ENCODE measurements around the gene MAP3K4.
"Not testable (repeated sequence)": the region's sequence is repeated elsewhere in the genome, so short reads cannot be mapped to it uniquely, and the experiment has no call there.

Gene MAP3K4

DNA sequence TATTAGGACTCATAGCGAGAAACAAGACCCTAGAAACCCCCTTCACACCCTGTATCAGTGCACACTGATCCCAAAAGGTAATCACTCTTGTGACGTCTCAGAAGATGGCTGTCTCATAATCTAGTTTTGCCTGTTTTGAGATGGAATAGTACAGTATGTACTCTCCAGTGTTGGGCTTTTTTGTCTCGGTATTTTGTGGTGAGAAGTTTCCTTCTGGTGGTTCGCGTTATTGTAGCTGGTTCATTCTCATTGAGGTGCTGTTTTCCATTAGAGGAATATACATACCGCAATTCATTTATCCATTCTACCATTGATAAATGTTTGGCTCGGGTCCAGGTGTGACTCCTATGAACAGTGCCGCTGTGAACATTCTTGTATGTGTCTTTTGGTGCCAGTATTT lies 27.9 kb upstream of the MAP3K4 start:
- no peak overlapping the region for H3K4me3 Mint-ChIP-seq
- H3K4me1 Mint-ChIP-seq (ENCODE audit: low read depth), result no peaks in the 10 kb centered on the region
- H3K36me3 Mint-ChIP-seq (ENCODE audit: low read depth), result no peaks in the 10 kb centered on the region
- no peak overlapping the region for H3K27ac Mint-ChIP-seq
- H3K27me3 Mint-ChIP-seq, result peaks cover 19% of the 10 kb centered on the region
- DNase-seq, result no peak
- H3K9me3 Mint-ChIP-seq, result no peaks in the 10 kb centered on the region

DNA sequence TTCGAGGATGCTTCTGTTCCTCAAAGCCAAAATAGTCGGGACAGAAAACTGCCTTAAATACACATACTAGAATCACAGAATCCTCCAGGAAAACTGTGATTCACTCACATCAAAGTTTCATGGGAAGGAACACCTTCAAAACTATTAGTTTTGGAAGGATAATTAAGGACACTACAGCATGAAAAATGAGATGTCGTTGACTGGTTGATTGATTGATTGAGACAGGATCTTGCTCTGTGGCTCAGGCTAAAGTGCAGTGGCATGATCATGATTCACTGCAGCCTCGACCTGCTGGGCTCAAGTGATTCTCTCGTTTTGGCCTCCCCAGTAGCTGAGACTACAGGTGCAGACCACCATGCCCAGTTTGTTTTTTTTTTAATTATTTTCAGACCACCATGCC lies 25.7 kb upstream of the MAP3K4 start:
- H3K27ac Mint-ChIP-seq, result no peak overlapping the region
- no peak overlapping the region for H3K4me3 Mint-ChIP-seq
- no peaks in the 10 kb centered on the region for H3K4me1 Mint-ChIP-seq (ENCODE audit: low read depth)
- no peaks in the 10 kb centered on the region for H3K9me3 Mint-ChIP-seq
- no peak for DNase-seq
- no peaks in the 10 kb centered on the region for H3K36me3 Mint-ChIP-seq (ENCODE audit: low read depth)
- H3K27me3 Mint-ChIP-seq, result peaks cover 26% of the 10 kb centered on the region

DNA sequence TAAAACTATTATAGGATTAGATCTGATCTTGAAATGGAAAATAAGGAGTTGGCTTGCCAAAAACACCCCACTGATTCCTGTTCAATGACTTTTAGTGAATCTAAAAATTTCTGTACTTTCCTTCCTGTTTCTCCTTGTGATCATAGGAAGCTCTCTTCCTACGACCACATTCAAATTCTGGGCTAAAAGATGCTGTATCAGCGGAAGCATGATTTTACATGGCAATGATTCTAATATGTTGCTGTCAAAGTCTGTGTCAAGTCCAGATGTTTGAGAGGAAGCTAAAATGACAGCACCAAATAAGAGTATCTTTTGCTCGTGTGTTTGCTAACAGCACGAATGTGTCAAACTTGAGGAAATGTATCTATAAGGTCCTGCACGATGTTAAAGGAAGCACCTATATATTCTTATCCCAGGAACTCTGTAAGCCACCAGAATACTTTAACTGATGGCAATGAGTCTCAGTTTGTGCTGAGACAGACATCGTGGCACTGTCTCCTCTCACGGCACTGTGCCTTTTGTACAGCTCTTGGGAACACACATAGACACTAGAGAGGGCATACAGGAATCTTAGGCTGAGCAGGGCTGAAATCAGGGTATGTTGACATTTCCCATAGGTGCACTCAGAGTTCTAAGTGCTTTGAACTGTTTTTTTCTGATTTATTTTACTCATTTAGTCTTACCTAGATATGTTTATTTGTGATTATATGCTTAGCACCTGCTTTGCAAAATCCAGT lies 24.9 kb upstream of the MAP3K4 start:
- H3K27ac Mint-ChIP-seq, result no peak overlapping the region
- H3K9me3 Mint-ChIP-seq, result no peaks in the 10 kb centered on the region
- H3K36me3 Mint-ChIP-seq (ENCODE audit: low read depth), result no peaks in the 10 kb centered on the region
- H3K4me3 Mint-ChIP-seq, result no peak overlapping the region
- DNase-seq, result no peak
- H3K4me1 Mint-ChIP-seq (ENCODE audit: low read depth), result no peaks in the 10 kb centered on the region
- peaks cover 31% of the 10 kb centered on the region for H3K27me3 Mint-ChIP-seq

DNA sequence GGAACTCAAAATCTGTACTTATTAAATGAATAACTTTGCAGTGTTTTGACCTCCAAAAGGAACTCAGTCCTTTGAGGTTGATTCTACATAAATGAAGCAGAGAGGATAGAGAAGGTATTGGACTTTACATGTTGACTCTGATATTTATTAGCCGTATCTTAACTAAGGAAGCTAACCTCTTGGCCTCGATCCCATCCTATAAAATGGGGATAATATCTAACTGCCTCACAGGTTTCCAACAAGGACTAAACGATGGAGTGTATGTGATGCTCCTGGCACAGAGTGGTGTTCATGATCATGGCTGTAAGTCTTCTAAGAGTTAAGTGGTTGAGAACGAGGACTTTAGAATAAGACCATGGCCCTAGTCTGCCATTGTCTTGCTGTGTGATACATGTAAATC lies 24.2 kb upstream of the MAP3K4 start:
- Mint-ChIP-seq H3K27ac (no peak overlapping the region), H3K9me3 (no peaks in the 10 kb centered on the region), H3K4me1 (ENCODE audit: low read depth) (no peaks in the 10 kb centered on the region), H3K27me3 (peaks cover 31% of the 10 kb centered on the region), H3K36me3 (ENCODE audit: low read depth) (no peaks in the 10 kb centered on the region), H3K4me3 (no peak overlapping the region)
- no peak for DNase-seq

DNA sequence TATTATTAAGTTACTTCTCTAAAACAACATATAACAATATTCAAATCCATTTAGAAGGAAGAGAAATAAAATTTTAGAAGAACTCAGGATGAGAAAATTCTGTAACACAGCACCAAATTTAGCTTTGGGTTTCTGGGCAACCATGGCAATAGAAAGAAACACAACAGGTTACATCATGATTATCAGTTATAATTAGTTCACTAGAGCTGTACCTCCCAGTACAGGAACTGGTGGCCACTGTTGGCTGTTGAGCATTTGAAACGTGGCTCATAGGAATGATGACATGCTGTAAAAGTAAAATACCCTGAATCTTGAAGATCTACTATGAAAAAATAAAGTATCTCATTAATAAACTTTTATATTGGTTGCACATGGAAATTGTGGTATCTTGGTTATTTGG lies 23.7 kb upstream of the MAP3K4 start:
- DNase-seq, result no peak
- H3K36me3 Mint-ChIP-seq (ENCODE audit: low read depth), result no peaks in the 10 kb centered on the region
- no peaks in the 10 kb centered on the region for H3K4me1 Mint-ChIP-seq (ENCODE audit: low read depth)
- H3K27ac Mint-ChIP-seq, result no peak overlapping the region
- peaks cover 31% of the 10 kb centered on the region for H3K27me3 Mint-ChIP-seq
- no peaks in the 10 kb centered on the region for H3K9me3 Mint-ChIP-seq
- no peak overlapping the region for H3K4me3 Mint-ChIP-seq

DNA sequence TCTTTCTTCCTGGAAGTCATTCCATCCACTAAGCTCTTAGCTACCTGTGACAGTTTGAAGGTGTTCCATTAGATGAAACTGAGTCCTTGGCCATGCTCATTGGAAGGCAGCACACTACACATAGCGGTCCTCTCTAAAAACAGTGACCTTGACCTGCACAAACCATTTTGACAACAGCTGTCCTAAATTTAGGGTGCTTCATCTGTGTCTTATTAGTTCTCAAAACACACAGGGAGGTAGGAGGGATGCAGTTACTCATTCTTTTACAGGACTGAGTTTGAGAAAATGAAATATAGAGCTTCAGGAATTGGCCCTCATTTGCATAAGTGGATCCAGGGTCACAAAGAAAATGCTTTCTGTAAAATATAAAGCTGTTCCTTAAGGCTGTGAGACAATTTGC lies 20.4 kb upstream of the MAP3K4 start:
- Mint-ChIP-seq H3K9me3 (no peaks in the 10 kb centered on the region), H3K4me3 (no peak overlapping the region), H3K27me3 (peaks cover 26% of the 10 kb centered on the region), H3K27ac (no peak overlapping the region), H3K4me1 (ENCODE audit: low read depth) (no peaks in the 10 kb centered on the region), H3K36me3 (ENCODE audit: low read depth) (no peaks in the 10 kb centered on the region)
- no peak for DNase-seq

DNA sequence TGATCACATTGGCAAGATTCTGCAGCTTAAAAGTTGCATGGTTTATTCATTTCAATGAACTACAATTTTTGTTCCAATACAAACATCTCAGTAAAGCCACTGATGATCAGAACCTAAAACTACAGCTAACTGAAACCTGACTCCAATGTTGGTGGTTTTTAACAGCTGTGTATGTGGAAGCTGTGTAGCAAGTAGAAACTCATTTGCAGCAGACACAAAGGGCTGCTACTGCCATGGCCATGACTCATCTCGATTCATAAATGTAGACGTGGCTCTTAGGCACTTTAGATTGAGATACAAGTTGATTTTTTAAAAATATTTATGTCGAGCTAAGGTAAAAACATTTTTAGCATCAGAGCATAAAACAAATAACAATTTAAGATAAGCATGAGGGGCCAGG lies 19.5 kb upstream of the MAP3K4 start:
- Mint-ChIP-seq H3K36me3 (ENCODE audit: low read depth) (no peaks in the 10 kb centered on the region), H3K27me3 (peaks cover 26% of the 10 kb centered on the region), H3K27ac (no peak overlapping the region), H3K4me1 (ENCODE audit: low read depth) (no peaks in the 10 kb centered on the region), H3K9me3 (no peaks in the 10 kb centered on the region), H3K4me3 (no peak overlapping the region)
- no peak for DNase-seq

DNA sequence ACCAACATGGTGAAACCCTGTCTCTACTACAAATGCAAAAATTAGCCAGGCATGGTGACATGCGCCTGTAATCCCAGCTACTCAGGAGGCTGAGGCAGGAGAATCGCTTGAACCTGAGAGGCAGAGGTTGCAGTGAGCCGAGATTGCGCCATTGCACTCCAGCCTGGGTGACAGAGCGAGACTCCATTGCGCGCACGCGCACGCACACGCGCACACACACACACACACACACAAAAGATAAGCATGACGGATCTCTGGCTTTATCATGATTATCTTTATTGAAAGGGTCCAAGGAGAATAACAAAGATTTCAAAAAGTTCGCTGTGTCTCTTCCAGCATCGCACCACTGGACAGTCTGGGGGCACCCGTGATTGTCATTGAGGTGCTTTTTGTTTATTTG lies 19.0 kb upstream of the MAP3K4 start:
- peaks cover 21% of the 10 kb centered on the region for H3K27me3 Mint-ChIP-seq
- DNase-seq; H3K4me3 Mint-ChIP-seq; H3K27ac Mint-ChIP-seq; H3K4me1 Mint-ChIP-seq (ENCODE audit: low read depth); H3K36me3 Mint-ChIP-seq (ENCODE audit: low read depth); H3K9me3 Mint-ChIP-seq: not testable (repeated sequence)

DNA sequence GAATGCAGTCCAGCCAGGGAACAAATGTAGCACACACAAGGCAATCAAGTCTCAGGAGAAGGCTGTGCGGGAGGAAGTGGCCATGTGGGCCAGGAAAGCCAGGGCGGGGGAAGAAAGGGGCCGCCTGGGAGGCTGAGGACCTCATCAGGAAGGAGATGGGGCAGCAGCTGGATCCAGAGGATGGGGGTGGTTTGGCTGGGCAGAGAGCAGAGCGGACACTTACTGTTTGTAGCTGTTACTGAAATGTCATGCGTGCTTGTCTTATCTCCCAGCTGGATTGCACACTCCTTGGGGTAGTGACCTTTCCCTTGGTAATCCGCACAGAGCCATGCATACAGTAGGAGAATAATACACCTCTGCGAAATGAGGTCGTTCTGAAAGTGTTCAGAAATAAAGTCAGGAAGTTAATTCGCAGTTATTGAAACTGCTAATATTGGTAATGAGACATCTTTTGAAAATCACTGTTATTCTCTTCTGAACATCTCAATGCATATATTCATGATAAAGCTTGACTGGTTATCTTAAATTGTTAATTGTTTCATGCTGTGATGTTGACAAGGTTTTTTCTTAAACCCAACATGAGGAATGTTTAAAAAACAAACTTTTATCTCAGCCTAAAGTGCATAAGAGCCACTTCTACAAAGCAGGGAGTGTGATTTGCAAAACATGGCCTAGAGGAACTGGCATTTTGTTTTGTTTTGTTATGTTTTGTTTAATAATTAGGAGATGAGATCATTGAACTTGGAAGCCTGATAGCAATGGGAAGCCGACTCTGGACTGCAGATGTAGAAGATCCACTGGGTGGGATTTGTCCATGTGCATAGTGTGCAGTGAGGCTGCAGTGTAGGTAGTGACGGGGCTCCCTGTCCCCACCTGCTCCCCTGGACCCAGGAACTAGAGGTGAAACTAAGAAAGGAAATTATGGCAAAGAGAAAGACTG lies 18.0 kb upstream of the MAP3K4 start:
- H3K36me3 Mint-ChIP-seq (ENCODE audit: low read depth), result no peaks in the 10 kb centered on the region
- no peaks in the 10 kb centered on the region for H3K9me3 Mint-ChIP-seq

DNA sequence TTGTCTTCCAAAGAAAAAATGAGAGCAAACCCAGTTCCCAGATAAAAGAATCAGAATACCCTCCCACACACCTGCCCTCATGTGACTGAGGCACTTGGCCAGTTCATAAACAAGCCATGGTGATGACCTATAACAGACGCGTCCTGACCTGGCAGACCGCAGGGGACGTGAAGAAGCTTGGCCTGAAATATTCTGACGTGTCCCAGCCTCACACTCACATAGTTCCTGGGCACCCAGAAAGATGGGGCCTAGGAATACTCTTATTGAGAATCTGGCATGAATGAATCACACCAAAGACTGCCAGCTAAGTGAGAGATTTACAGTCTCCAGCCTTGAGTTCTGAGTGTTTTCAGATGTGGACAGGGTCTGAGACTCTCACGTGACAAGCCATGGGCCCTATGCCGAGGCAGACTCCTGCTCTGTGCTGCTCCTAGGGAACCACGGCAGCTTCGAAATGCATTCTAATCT lies 17.2 kb upstream of the MAP3K4 start:
- no peaks in the 10 kb centered on the region for H3K9me3 Mint-ChIP-seq
- H3K4me1 Mint-ChIP-seq (ENCODE audit: low read depth), result no peaks in the 10 kb centered on the region
- no peak overlapping the region for H3K4me3 Mint-ChIP-seq
- no peak for DNase-seq
- no peak overlapping the region for H3K27ac Mint-ChIP-seq
- peaks cover 25% of the 10 kb centered on the region for H3K27me3 Mint-ChIP-seq
- no peaks in the 10 kb centered on the region for H3K36me3 Mint-ChIP-seq (ENCODE audit: low read depth)

More for the DNA sequence above, 18.0 kb upstream of the MAP3K4 start:
- no peak overlapping the region for H3K4me3 Mint-ChIP-seq
- H3K27ac Mint-ChIP-seq, result no peak overlapping the region
- DNase-seq, result no peak
- no peaks in the 10 kb centered on the region for H3K4me1 Mint-ChIP-seq (ENCODE audit: low read depth)
- peaks cover 23% of the 10 kb centered on the region for H3K27me3 Mint-ChIP-seq

DNA sequence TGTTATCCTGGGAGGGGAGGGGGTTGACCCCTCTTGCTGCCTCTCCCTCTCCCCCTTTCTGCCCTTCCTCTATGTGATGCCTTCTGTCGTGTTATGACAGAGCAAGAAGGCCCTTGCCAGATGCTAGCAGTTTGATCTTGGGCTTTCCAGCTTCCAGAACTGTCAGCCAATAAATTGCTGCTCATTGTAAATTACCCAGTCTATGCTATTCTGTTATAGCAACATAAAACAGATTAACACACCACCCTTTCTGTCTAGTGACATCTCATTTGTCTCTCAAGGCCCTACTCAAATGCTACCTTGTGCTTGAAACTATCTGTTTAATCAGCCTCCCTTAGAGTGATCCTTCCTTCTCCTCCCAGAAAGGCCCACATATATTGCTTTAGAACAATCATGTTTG lies 16.4 kb upstream of the MAP3K4 start:
- Mint-ChIP-seq H3K36me3 (ENCODE audit: low read depth) (no peaks in the 10 kb centered on the region), H3K27me3 (peaks cover 21% of the 10 kb centered on the region), H3K9me3 (no peaks in the 10 kb centered on the region), H3K4me1 (ENCODE audit: low read depth) (no peaks in the 10 kb centered on the region), H3K4me3 (no peak overlapping the region), H3K27ac (no peak overlapping the region)
- DNase-seq, result no peak

DNA sequence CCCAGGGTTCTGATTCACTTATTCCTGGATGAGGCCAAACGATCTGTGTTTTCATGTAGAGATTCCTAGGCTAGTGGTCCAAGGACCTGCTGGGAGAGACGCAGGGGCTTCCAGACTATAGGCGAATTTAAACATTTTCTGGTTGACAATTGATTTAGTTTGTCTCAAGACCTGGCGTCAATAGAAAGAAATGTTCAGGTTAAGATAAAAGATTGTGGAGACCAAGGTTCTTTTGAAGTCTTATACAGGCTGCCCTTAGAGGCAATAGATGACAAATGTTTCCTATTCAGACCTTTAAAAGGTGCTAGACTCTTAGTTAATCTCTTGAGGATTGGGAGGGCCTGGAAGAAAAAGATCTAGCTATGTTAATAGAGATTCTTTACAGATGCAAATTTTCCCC lies 15.6 kb upstream of the MAP3K4 start:
- H3K27ac Mint-ChIP-seq; H3K36me3 Mint-ChIP-seq (ENCODE audit: low read depth); H3K4me3 Mint-ChIP-seq; DNase-seq; H3K9me3 Mint-ChIP-seq; H3K4me1 Mint-ChIP-seq (ENCODE audit: low read depth): not testable (repeated sequence)
- peaks cover 14% of the 10 kb centered on the region for H3K27me3 Mint-ChIP-seq

DNA sequence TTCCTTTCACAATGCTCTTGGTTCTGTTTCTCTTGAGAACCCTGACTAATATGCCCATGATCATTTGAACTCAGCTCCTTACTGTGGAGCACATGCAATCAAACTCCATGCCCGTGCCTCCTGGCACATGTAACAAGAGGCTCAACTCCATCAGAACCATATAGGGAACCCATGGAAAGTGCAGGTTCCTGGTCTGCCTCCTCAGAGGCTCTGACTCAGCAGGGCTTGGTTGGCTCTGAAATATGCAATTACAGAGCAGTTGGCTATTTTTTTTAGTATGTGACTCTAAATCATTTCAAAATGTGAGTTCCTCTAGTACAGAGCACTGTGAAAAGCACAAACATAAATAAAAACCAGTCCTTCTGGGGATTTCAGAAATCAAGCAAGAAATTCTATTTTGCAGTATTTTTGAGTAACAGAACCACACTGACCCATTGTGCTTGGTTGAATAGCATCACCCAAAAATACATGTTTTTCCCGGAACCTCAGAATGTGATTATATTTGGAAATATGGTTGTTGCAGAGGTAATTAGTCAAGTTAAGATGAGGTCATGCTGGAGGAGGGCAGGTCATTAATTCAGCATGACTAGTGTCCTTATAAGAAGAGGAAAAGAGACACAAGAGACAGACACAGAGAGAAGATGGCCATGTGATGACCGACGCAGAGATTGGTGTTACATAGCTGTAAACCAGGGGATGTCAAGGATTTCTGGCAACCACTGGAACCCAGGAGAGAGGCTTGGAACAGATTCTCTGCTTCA lies 13.2 kb upstream of the MAP3K4 start:
- Mint-ChIP-seq H3K27ac (no peak overlapping the region), H3K4me1 (ENCODE audit: low read depth) (no peaks in the 10 kb centered on the region), H3K36me3 (ENCODE audit: low read depth) (no peaks in the 10 kb centered on the region), H3K4me3 (no peak overlapping the region), H3K27me3 (peaks cover 10% of the 10 kb centered on the region), H3K9me3 (peaks cover 6% of the 10 kb centered on the region)
- no peak for DNase-seq

DNA sequence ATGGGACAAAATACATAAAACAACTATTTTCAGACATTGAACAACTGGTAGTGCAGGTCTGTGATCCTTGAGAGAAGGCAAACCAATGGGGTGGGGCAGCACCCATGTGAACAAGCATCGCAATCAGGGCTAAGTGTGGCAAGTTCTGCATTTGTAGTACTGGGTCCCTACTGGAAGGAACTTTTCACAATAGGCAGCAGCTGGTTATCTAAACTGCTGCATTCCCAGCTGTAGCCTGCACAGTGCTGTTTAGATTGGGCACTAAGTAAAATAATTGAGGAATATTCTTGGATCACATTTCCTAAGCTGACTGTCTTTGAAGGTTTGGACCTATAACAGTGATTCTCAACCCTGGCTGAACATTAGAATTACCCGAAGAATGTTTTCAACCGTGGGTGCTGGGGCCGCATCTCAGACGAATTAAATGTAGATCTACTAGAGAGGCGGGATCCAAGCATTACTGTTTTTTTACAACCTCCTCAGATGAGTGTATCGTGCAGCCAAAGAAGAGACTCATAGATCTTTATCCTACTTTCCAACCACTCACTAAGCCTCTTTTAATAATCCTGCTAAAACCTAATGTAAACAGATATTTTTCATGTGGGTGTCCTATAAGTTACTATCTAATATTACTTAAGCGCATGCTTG lies 12.4 kb upstream of the MAP3K4 start:
- Mint-ChIP-seq H3K9me3 (peaks cover 11% of the 10 kb centered on the region), H3K36me3 (ENCODE audit: low read depth) (no peaks in the 10 kb centered on the region), H3K27me3 (peaks cover 10% of the 10 kb centered on the region), H3K4me1 (ENCODE audit: low read depth) (no peaks in the 10 kb centered on the region), H3K4me3 (no peak overlapping the region), H3K27ac (no peak overlapping the region)
- DNase-seq, result no peak
